Activated CD4-positive, alpha-beta memory T cell treated with anti-CD3 and anti-CD28 coated beads, Interleukin-2, amount 10 ng/mL, durations not matched to agents 7 days and 5 days (primary cell): Measurements from ENCODE around the gene C22orf23. TPM values are rescaled to one million over a fixed set of nuclear protein-coding genes. Genes with fewer than 3 reads are reported as not detected.

ENCODE experiments used
- CTCF ChIA-PET: fragments of 350-600 bp; sonication (Branson Sonifier 250); formaldehyde crosslinking; loops from one replicate; lab custom pipeline; 2021; ENCODE audit warnings: antibody characterized with exemption, inconsistent platforms; lab: Charles Lee
- POLR2A ChIA-PET: fragments of 350-600 bp; sonication (Branson Sonifier 250); formaldehyde crosslinking; loops from one replicate; lab custom pipeline; 2021; ENCODE audit warnings: antibody characterized with exemption; lab: Charles Lee
- DNase-seq: peaks from one replicate; pipeline ENCODE4 v3.0.0-alpha.2; 2020
- H3K27ac Mint-ChIP-seq: one replicate; pipeline ENCODE4 v1.8.0; 2021; ENCODE audit warnings: mild to moderate bottlenecking, mixed read lengths
- H3K27me3 Mint-ChIP-seq: one replicate; pipeline ENCODE4 v1.8.0; 2021; ENCODE audit warnings: mixed read lengths
- H3K36me3 Mint-ChIP-seq: one replicate; pipeline ENCODE4 v1.8.0; 2021; ENCODE audit warnings: low read depth, mixed read lengths
- H3K4me1 Mint-ChIP-seq: one replicate; pipeline ENCODE4 v1.8.0; 2021; ENCODE audit warnings: mixed read lengths
- H3K4me3 Mint-ChIP-seq: one replicate; pipeline ENCODE4 v1.8.0; 2021; ENCODE audit warnings: mild to moderate bottlenecking, mixed read lengths
- H3K9me3 Mint-ChIP-seq: one replicate; pipeline ENCODE4 v1.8.0; 2021; ENCODE audit warnings: mixed read lengths
- total RNA-seq, 2 experiments: library from RNA; stranded (reverse); gene quantifications; one replicate each; pipeline ENCODE4 v1.2.3, GENCODE V29; 2021

C22orf23 gene
- total RNA-seq, 2 experiments from 2014 or later = not detected

- POLR2A ChIA-PET = interaction anchor here (1.0 kb wide), 1 partner anchor 96 kb away, joined by 3 read pairs; no protein-coding TSS in a partner anchor
- peaks cover 20% of the 10 kb centered on the region for H3K4me1 Mint-ChIP-seq
- H3K36me3 Mint-ChIP-seq = no peaks in the 10 kb centered on the region
- H3K27ac Mint-ChIP-seq = peak overlapping the region; percentile 44
- no peak overlapping the region for H3K4me3 Mint-ChIP-seq
- CTCF ChIA-PET = no interaction called here
- no peaks in the 10 kb centered on the region for H3K27me3 Mint-ChIP-seq
- no peak for DNase-seq
- H3K9me3 Mint-ChIP-seq = no peaks in the 10 kb centered on the region
These were observed 42.3 kb downstream of the C22orf23 start for GRCh38 chr22:37910890-37911672.

GRCh38 chr22:37909766-37910165 is 43.6 kb downstream of the C22orf23 start:
- H3K9me3 Mint-ChIP-seq = no peaks in the 10 kb centered on the region
- H3K27me3 Mint-ChIP-seq = no peaks in the 10 kb centered on the region
- no peak for DNase-seq
- H3K4me1 Mint-ChIP-seq = peaks cover 27% of the 10 kb centered on the region
- ChIA-PET POLR2A (interaction anchor here (1.0 kb wide), 1 partner anchor 95 kb away, joined by 3 read pairs; no protein-coding TSS in a partner anchor), CTCF (no interaction called here)
- no peaks in the 10 kb centered on the region for H3K36me3 Mint-ChIP-seq
- H3K4me3 Mint-ChIP-seq = no peak overlapping the region
- no peak overlapping the region for H3K27ac Mint-ChIP-seq

GRCh38 chr22:37907036-37907954 is 46.1 kb downstream of the C22orf23 start:
- ChIA-PET CTCF (interaction anchor here (0.8 kb wide), 1 partner anchor 27 kb away, joined by 4 read pairs; no protein-coding TSS in a partner anchor), POLR2A (interaction anchor here (1.1 to 3.2 kb wide), 2 partner anchors 11 to 65 kb away, joined by 3 to 45 read pairs; no protein-coding TSS in a partner anchor)
- DNase-seq = no peak
- H3K9me3 Mint-ChIP-seq = no peaks in the 10 kb centered on the region
- peaks cover 27% of the 10 kb centered on the region for H3K4me1 Mint-ChIP-seq
- H3K27me3 Mint-ChIP-seq = no peaks in the 10 kb centered on the region
- peak overlapping the region; percentile 73 for H3K27ac Mint-ChIP-seq
- no peaks in the 10 kb centered on the region for H3K36me3 Mint-ChIP-seq
- peak overlapping the region; percentile 74 for H3K4me3 Mint-ChIP-seq

GRCh38 chr22:37906364-37907008 is 46.9 kb downstream of the C22orf23 start:
- peaks cover 24% of the 10 kb centered on the region for H3K4me1 Mint-ChIP-seq
- peak; percentile 55 for DNase-seq
- H3K9me3 Mint-ChIP-seq = no peaks in the 10 kb centered on the region
- peak overlapping the region; percentile 73 for H3K27ac Mint-ChIP-seq
- no peaks in the 10 kb centered on the region for H3K27me3 Mint-ChIP-seq
- H3K4me3 Mint-ChIP-seq = peak overlapping the region; percentile 74
- POLR2A ChIA-PET = interaction anchor here (0.8 to 3.2 kb wide), 7 partner anchors 10 to 62 kb away, joined by 3 to 45 read pairs (median 4); partner anchors contain the start of genes ANKRD54, C22orf23 and POLR2F
- CTCF ChIA-PET = interaction anchor here (1.1 to 1.9 kb wide), 5 partner anchors 10 to 82 kb away, joined by 4 to 15 read pairs (median 7); partner anchors contain the start of genes C22orf23 and POLR2F
- H3K36me3 Mint-ChIP-seq = no peaks in the 10 kb centered on the region

- Mint-ChIP-seq H3K4me3 (peak within 1 kb of the TSS; percentile 74), H3K36me3 (no peaks in the 10 kb centered on the region), H3K27ac (peak within 1 kb of the TSS; percentile 73), H3K4me1 (peaks cover 28% of the 10 kb centered on the region), H3K27me3 (no peaks in the 10 kb centered on the region), H3K9me3 (no peaks in the 10 kb centered on the region)
- ChIA-PET CTCF (interaction anchor here (0.7 to 1.9 kb wide), 8 partner anchors 9 to 87 kb away, joined by 3 to 15 read pairs (median 4); partner anchors contain the start of genes C22orf23 and POLR2F), POLR2A (interaction anchor here (0.6 to 3.2 kb wide), 8 partner anchors 9 to 332 kb away, joined by 3 to 45 read pairs (median 4); partner anchors contain the start of genes ANKRD54, C22orf23 and POLR2F)
- DNase-seq = peak; percentile 73
These were observed 47.7 kb downstream of the C22orf23 start, which contains the start of gene MICALL1 for GRCh38 chr22:37905534-37906363. Gene MICALL1, plus strand, starts transcription at chr22:37906297. Its CDS starts 126 bp downstream, at chr22:37906423.

GRCh38 chr22:37904572-37905533 is 48.5 kb downstream of the C22orf23 start:
- ChIA-PET POLR2A (interaction anchor here (0.6 to 3.2 kb wide), 4 partner anchors 8 to 880 kb away, joined by 3 to 45 read pairs (median 4); no protein-coding TSS in a partner anchor), CTCF (interaction anchor here (0.7 to 1.9 kb wide), 9 partner anchors 8 to 86 kb away, joined by 3 to 15 read pairs (median 5); partner anchors contain the start of genes C22orf23 and POLR2F)
- no peak for DNase-seq
- Mint-ChIP-seq H3K4me1 (peaks cover 28% of the 10 kb centered on the region), H3K4me3 (peak overlapping the region; percentile 71), H3K27me3 (no peaks in the 10 kb centered on the region), H3K27ac (peak overlapping the region; percentile 55), H3K36me3 (no peaks in the 10 kb centered on the region), H3K9me3 (no peaks in the 10 kb centered on the region)

GRCh38 chr22:37898441-37899181 is 54.8 kb downstream of the C22orf23 start:
- H3K36me3 Mint-ChIP-seq = no peaks in the 10 kb centered on the region
- no peak for DNase-seq
- POLR2A ChIA-PET = no interaction called here
- no peak overlapping the region for H3K4me3 Mint-ChIP-seq
- no peaks in the 10 kb centered on the region for H3K27me3 Mint-ChIP-seq
- H3K27ac Mint-ChIP-seq = no peak overlapping the region
- H3K4me1 Mint-ChIP-seq = peaks cover 38% of the 10 kb centered on the region
- H3K9me3 Mint-ChIP-seq = no peaks in the 10 kb centered on the region
- CTCF ChIA-PET = interaction anchor here (1.4 kb wide), 1 partner anchor 36 kb away, joined by 5 read pairs; no protein-coding TSS in a partner anchor

GRCh38 chr22:37897807-37898206 is 55.6 kb downstream of the C22orf23 start:
- POLR2A ChIA-PET = interaction anchor here (2.9 kb wide), 1 partner anchor 9 kb away, joined by 45 read pairs; the partner anchor contains the start of gene MICALL1
- Mint-ChIP-seq H3K4me1 (peaks cover 38% of the 10 kb centered on the region), H3K36me3 (no peaks in the 10 kb centered on the region), H3K4me3 (no peak overlapping the region), H3K27ac (no peak overlapping the region), H3K27me3 (no peaks in the 10 kb centered on the region), H3K9me3 (no peaks in the 10 kb centered on the region)
- no peak for DNase-seq
- CTCF ChIA-PET = interaction anchor here (0.7 to 2.4 kb wide), 5 partner anchors 8 to 199 kb away, joined by 3 to 15 read pairs (median 7); partner anchors contain the start of gene MICALL1

- H3K27me3 Mint-ChIP-seq = no peaks in the 10 kb centered on the region
- POLR2A ChIA-PET = interaction anchor here (0.8 to 2.9 kb wide), 7 partner anchors 10 to 57 kb away, joined by 3 to 45 read pairs (median 3); partner anchors contain the start of genes C22orf23, MICALL1 and POLR2F
- CTCF ChIA-PET = interaction anchor here (1.3 to 2.4 kb wide), 5 partner anchors 9 to 78 kb away, joined by 3 to 15 read pairs (median 7); partner anchors contain the start of gene MICALL1
- no peak for DNase-seq
- H3K27ac Mint-ChIP-seq = peak overlapping the region; percentile 94
- no peak overlapping the region for H3K4me3 Mint-ChIP-seq
- no peaks in the 10 kb centered on the region for H3K9me3 Mint-ChIP-seq
- peaks cover 38% of the 10 kb centered on the region for H3K4me1 Mint-ChIP-seq
- peaks cover under 1% of the 10 kb centered on the region for H3K36me3 Mint-ChIP-seq
These were observed 56.5 kb downstream of the C22orf23 start for GRCh38 chr22:37896939-37897338.
